SK-N-SH (cell line): Measurements from ENCODE around the gene HMGXB3. TPM values are rescaled to one million over a fixed set of nuclear protein-coding genes. Genes with fewer than 3 reads are reported as not detected.

Experiments
- CTCF ChIA-PET: fragments of 300-600, 350-600 bp; formaldehyde crosslinking; extraction: SDS; loops from one replicate; lab custom pipeline; 2021; lab: Yijun Ruan, JAX
- POLR2A ChIA-PET: fragments of 350-600 bp; sonication (Branson Sonifier 250); formaldehyde crosslinking; extraction: SDS; loops from one replicate; lab custom pipeline; 2020; ENCODE audit warnings: antibody characterized with exemption, inconsistent platforms; lab: Yijun Ruan, JAX
- DNase-seq: peaks from one replicate; pipeline ENCODE4 v3.0.0; 2012
- H2AFZ ChIP-seq: fragments of 200-600 bp; sonication (generic); 2 replicates; pipeline ENCODE4 v1.8.1; 2016; ENCODE audit warnings: antibody characterized with exemption, mild to moderate bottlenecking, low read depth
- H3F3A ChIP-seq: fragments of 200-600 bp; sonication (generic); replicated peaks from 2 replicates; pipeline ENCODE3; 2016; ENCODE audit warnings: antibody characterized with exemption, mild to moderate bottlenecking; ENCODE audit not compliant: insufficient read depth
- H3K27ac ChIP-seq, 2 experiments: fragments of 200-500 bp in 1 of 2; fragments of 200-600 bp in 1 of 2; sonication (Bioruptor generic) in 1 of 2; sonication (generic), shearing (Covaris generic) in 1 of 2; 2 replicates each; pipeline versions ENCODE4 v1.5.1 to v1.6.1; 2014 to 2016; ENCODE audit warnings: low read depth in 2 of 2, inconsistent platforms in 1 of 2, low read length in 1 of 2, mild to moderate bottlenecking in 1 of 2, mixed read lengths in 1 of 2
- H3K27me3 ChIP-seq: fragments of 200-600 bp; sonication (generic), shearing (Covaris generic); 2 replicates; pipeline ENCODE4 v1.6.1; 2016; ENCODE audit warnings: mixed run types; ENCODE audit not compliant: insufficient read depth
- H3K36me3 ChIP-seq, 2 experiments: fragments of 200-500 bp in 1 of 2; fragments of 200-600 bp in 1 of 2; sonication (Bioruptor generic) in 1 of 2; sonication (generic) in 1 of 2; replicated peaks in 1 of 2; 2 replicates each; pipeline versions ENCODE3 to v1.5.1; 2014 to 2016; ENCODE audit warnings: low read length in 1 of 2, mild to moderate bottlenecking in 1 of 2; ENCODE audit not compliant: insufficient read depth in 2 of 2, control insufficient read depth in 1 of 2
- H3K4me1 ChIP-seq, 2 experiments: fragments of 200-500 bp in 1 of 2; fragments of 200-600 bp in 1 of 2; sonication (Bioruptor generic) in 1 of 2; sonication (generic), shearing (Covaris generic) in 1 of 2; 2 replicates each; pipeline versions ENCODE4 v1.5.1 to v1.6.1; 2014 to 2016; ENCODE audit warnings: low read depth in 1 of 2, low read length in 1 of 2, mixed run types in 1 of 2; ENCODE audit not compliant: insufficient read depth in 2 of 2, control insufficient read depth in 1 of 2
- H3K4me2 ChIP-seq: fragments of 200-600 bp; sonication (generic), shearing (Covaris generic); 2 replicates; pipeline ENCODE4 v1.6.1; 2017; ENCODE audit warnings: mixed run types
- H3K4me3 ChIP-seq, 2 experiments: fragments of 200-500 bp in 1 of 2; fragments of 200-600 bp in 1 of 2; sonication (Bioruptor generic) in 1 of 2; sonication (generic), shearing (Covaris generic) in 1 of 2; 2 replicates each; pipeline versions ENCODE4 v1.5.1 to v1.8.1; 2014 to 2016; ENCODE audit warnings: low read depth in 2 of 2, inconsistent platforms in 1 of 2, low read length in 1 of 2, mild to moderate bottlenecking in 1 of 2, mixed read lengths in 1 of 2, moderate library complexity in 1 of 2
- H3K79me2 ChIP-seq: fragments of 200-600 bp; sonication (generic); 2 replicates; pipeline ENCODE4 v1.8.1; 2017; ENCODE audit warnings: mild to moderate bottlenecking; ENCODE audit not compliant: insufficient read depth
- H3K9ac ChIP-seq: fragments of 200-600 bp; sonication (generic); 2 replicates; pipeline ENCODE4 v1.6.1; 2017; ENCODE audit warnings: mixed run types
- H3K9me2 ChIP-seq: fragments of 200-600 bp; sonication (generic); 2 replicates; pipeline ENCODE4 v1.6.1; 2017; ENCODE audit warnings: mixed run types
- H3K9me3 ChIP-seq: fragments of 200-600 bp; sonication (generic); 2 replicates; pipeline ENCODE4 v1.6.1; 2017; ENCODE audit warnings: mixed run types, mild to moderate bottlenecking, moderate library complexity
- H4K20me1 ChIP-seq: fragments of 200-600 bp; sonication (generic); 2 replicates; pipeline ENCODE4 v1.6.1; 2017; ENCODE audit warnings: mild to moderate bottlenecking, mixed run types; ENCODE audit not compliant: insufficient read depth
- CHD2 ChIP-seq: fragments of 150-350 bp; IDR thresholded peaks from 2 replicates; pipeline ENCODE4 v1.6.1; 2018; ENCODE audit warnings: low read length; ENCODE audit not compliant: partially characterized antibody
- CTCF ChIP-seq: fragments of 200-600 bp; sonication (generic); IDR thresholded peaks from 2 replicates; pipeline ENCODE4 v1.6.1; 2017; ENCODE audit warnings: antibody characterized with exemption, mild to moderate bottlenecking, moderate library complexity
- EP300 ChIP-seq, 2 experiments: IDR thresholded peaks; 2 replicates each; pipeline versions ENCODE4 v1.4.0 to v1.6.1; 2012; ENCODE audit warnings: borderline replicate concordance in 1 of 2, low read depth in 1 of 2, low read length in 1 of 2
- EZH2phosphoT487 ChIP-seq: fragments of 200-600 bp; sonication (generic); IDR thresholded peaks from 2 replicates; pipeline ENCODE4 v1.6.1; 2017; ENCODE audit warnings: low read depth, mixed run types, mild to moderate bottlenecking, antibody characterized with exemption, moderate library complexity, borderline replicate concordance
- FOSL2 ChIP-seq: IDR thresholded peaks from 2 replicates; pipeline ENCODE4 v1.4.0; 2012; ENCODE audit warnings: low read depth, mild to moderate bottlenecking, moderate library complexity, borderline replicate concordance
- FOXJ3 ChIP-seq: sonication (generic); formaldehyde crosslinking; IDR thresholded peaks from 2 replicates; pipeline ENCODE4 v1.5.1; 2020; ENCODE audit warnings: mild to moderate bottlenecking, missing genetic modification reagents
- MEF2A ChIP-seq: IDR thresholded peaks from 2 replicates; pipeline ENCODE4 v1.4.0; 2012; ENCODE audit warnings: low read depth, borderline replicate concordance
- MXI1 ChIP-seq: IDR thresholded peaks from 2 replicates; pipeline ENCODE4 v1.6.1; 2012; ENCODE audit warnings: mild to moderate bottlenecking, low read depth, low read length, improper control_type of control experiment
- NFIC ChIP-seq: IDR thresholded peaks from 2 replicates; pipeline ENCODE4 v1.4.0; 2012; ENCODE audit warnings: borderline replicate concordance
- PBX3 ChIP-seq: IDR thresholded peaks from 2 replicates; pipeline ENCODE4; 2012
- POLR2AphosphoS5 ChIP-seq: IDR thresholded peaks from 2 replicates; pipeline ENCODE4 v1.6.1; 2012; ENCODE audit warnings: low read depth, low read length
- RAD21 ChIP-seq: IDR thresholded peaks from 2 replicates; pipeline ENCODE4 v1.6.1; 2012; ENCODE audit warnings: mild to moderate bottlenecking, low read length
- RCOR1 ChIP-seq: fragments of 150-350 bp; IDR thresholded peaks from 2 replicates; pipeline ENCODE4 v1.6.1; 2017; ENCODE audit warnings: antibody characterized with exemption, low read length
- REST ChIP-seq: IDR thresholded peaks from 2 replicates; pipeline ENCODE4 v1.6.1; 2012; ENCODE audit warnings: mild to moderate bottlenecking, low read depth, low read length, moderate library complexity
- SIN3A ChIP-seq: IDR thresholded peaks from 2 replicates; pipeline ENCODE4 v1.6.1; 2012; ENCODE audit warnings: low read depth, mild to moderate bottlenecking, low read length, moderate library complexity, borderline replicate concordance
- SMC3 ChIP-seq: IDR thresholded peaks from 2 replicates; pipeline ENCODE4 v1.6.1; 2012; ENCODE audit warnings: low read depth, low read length, improper control_type of control experiment
- TAF1 ChIP-seq: IDR thresholded peaks from 2 replicates; pipeline ENCODE4 v1.6.1; 2012; ENCODE audit warnings: low read depth, mild to moderate bottlenecking, low read length, moderate library complexity, borderline replicate concordance
- TEAD4 ChIP-seq: IDR thresholded peaks from 2 replicates; pipeline ENCODE4 v1.4.0; 2012; ENCODE audit warnings: mild to moderate bottlenecking, borderline replicate concordance; ENCODE audit not compliant: insufficient read depth
- ZBTB33 ChIP-seq: IDR thresholded peaks from 2 replicates; pipeline ENCODE4 v1.4.0; 2012; ENCODE audit warnings: low read depth, borderline replicate concordance
- polyA plus RNA-seq, 3 experiments: library from polyadenylated mRNA; depleted of rRNA; stranded (reverse); fragments of >200 nt; gene quantifications; 2 replicates each; pipeline ENCODE4 v1.2.3, GENCODE V29; 2012

HMGXB3 gene
- polyA plus RNA-seq, 1 of the 3 experiments (the other 2 are of a cell fraction) = 28.8 TPM

GRCh38 chr5:150006318-150006717, 5.8 kb downstream of the HMGXB3 start (continued):
- TF ChIP-seq FOXJ3 (CRISPR knock-in tag) (no peak), PBX3 (no peak), EP300 (IDR thresholded peaks at IDR 0.05; ENCODE audit: borderline replicate concordance in 1 of 2, low read depth in 1 of 2, low read length in 1 of 2) (no peak), MXI1 (no peak), RAD21 (no peak), SMC3 (no peak), FOSL2 (no peak), POLR2AphosphoS5 (no peak), EZH2phosphoT487 (no peak), NFIC (no peak)

- H3K4me3 ChIP-seq = no peak overlapping the region
- H3K36me3 ChIP-seq = peaks cover 57 to 71% of the 10 kb centered on the region in 2 experiments
- no peak for DNase-seq
- peaks cover 16% of the 10 kb centered on the region for H4K20me1 ChIP-seq
- H3K27ac ChIP-seq = no peak overlapping the region
- H3K79me2 ChIP-seq = peaks cover 87% of the 10 kb centered on the region
- H3K27me3 ChIP-seq = no peaks in the 10 kb centered on the region
- no peaks in the 10 kb centered on the region for H3K9me3 ChIP-seq
- peaks cover 6 to 7% of the 10 kb centered on the region in 2 experiments; a peak in 3 of 4 replicates for H3K4me1 ChIP-seq
- CTCF ChIA-PET = interaction anchor here (1.1 to 4.4 kb wide), 4 partner anchors 11 to 59 kb away, joined by 3 to 26 read pairs (median 4); no protein-coding TSS in a partner anchor
- POLR2A ChIA-PET = interaction anchor here (0.6 kb wide), 1 partner anchor 58 kb away, joined by 3 read pairs; no protein-coding TSS in a partner anchor
- H3K9ac ChIP-seq = no peak overlapping the region
- H2AFZ ChIP-seq = no peak overlapping the region
- H3K4me2 ChIP-seq = no peak overlapping the region
- no peaks in the 10 kb centered on the region for H3F3A ChIP-seq
- H3K9me2 ChIP-seq = no peaks in the 10 kb centered on the region
- TF ChIP-seq MEF2A (no peak), RCOR1 (no peak), TAF1 (no peak), ZBTB33 (no peak), FOXJ3 (CRISPR knock-in tag) (no peak), CTCF (no peak), CHD2 (no peak), TEAD4 (no peak), SIN3A (no peak), REST (no peak), PBX3 (no peak), EP300 (IDR thresholded peaks at IDR 0.05; ENCODE audit: borderline replicate concordance in 1 of 2, low read depth in 1 of 2, low read length in 1 of 2) (no peak)
- TF ChIP-seq, all 33 proteins: peak for 0
These were observed 6.5 kb downstream of the HMGXB3 start for GRCh38 chr5:150007050-150007449.
